ENCODE measurements around the gene CFAP77. TPM values are rescaled to one million over a fixed set of nuclear protein-coding genes. Genes with fewer than 3 reads are reported as not detected.

Gene CFAP77
- total RNA-seq, 1 donor from 2014 or later: 0.43 TPM

DNA sequence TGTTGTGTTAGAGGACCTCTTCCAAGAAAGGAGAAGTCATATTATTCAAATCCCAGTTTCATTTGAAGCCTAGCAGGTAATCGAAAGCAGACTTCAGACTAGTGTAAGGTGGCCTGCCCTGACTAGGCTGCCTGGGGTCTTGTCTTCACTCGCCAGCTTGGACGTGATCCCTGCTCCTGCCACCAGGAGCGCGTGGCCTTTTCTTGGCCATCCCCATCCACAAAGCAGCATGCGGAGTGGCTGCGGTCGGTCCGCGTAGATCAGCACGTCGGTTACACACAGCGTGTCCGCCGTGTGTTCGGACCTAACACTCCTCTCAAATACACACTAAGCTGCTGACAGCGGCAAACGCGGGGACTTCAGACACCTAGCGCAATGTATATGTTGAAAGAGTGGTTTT is 37.3 kb downstream of the CFAP77 start:
- Mint-ChIP-seq H3K27me3 (peaks cover 25% of the 10 kb centered on the region), H3K27ac (no peak overlapping the region), H3K36me3 (ENCODE audit: insufficient read depth) (no peaks in the 10 kb centered on the region)

DNA sequence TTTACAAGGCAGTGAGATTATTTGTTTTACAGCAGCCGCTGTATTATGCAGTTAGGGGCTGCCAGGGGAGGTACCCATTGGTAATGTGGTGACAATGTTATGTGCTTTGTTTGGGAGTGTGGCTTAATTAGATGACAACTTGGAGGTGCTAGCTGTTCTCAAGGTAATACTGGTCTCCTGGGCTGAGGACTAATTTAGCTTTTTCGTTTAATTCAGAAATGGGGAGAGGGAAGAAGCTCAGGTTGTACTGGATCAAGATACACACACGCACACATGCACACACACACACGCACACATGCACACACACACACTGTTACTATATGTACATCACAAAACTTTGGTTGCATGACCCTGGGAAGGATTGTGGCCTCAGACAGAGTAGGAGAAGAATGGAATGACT is 37.9 kb downstream of the CFAP77 start:
- H3K36me3 Mint-ChIP-seq (ENCODE audit: insufficient read depth): no peaks in the 10 kb centered on the region
- H3K27me3 Mint-ChIP-seq: peaks cover 25% of the 10 kb centered on the region
- no peaks in the 10 kb centered on the region for H3K9me3 Mint-ChIP-seq (ENCODE audit: low read depth)
- no peaks in the 10 kb centered on the region for H3K4me1 Mint-ChIP-seq (ENCODE audit: low read depth)
- H3K27ac Mint-ChIP-seq: no peak overlapping the region
- no peak for DNase-seq (ENCODE audit: low spot score, unreplicated experiment)
- no peak overlapping the region for H3K4me3 Mint-ChIP-seq (ENCODE audit: low read depth)
- TF ChIP-seq, protein P1, sequence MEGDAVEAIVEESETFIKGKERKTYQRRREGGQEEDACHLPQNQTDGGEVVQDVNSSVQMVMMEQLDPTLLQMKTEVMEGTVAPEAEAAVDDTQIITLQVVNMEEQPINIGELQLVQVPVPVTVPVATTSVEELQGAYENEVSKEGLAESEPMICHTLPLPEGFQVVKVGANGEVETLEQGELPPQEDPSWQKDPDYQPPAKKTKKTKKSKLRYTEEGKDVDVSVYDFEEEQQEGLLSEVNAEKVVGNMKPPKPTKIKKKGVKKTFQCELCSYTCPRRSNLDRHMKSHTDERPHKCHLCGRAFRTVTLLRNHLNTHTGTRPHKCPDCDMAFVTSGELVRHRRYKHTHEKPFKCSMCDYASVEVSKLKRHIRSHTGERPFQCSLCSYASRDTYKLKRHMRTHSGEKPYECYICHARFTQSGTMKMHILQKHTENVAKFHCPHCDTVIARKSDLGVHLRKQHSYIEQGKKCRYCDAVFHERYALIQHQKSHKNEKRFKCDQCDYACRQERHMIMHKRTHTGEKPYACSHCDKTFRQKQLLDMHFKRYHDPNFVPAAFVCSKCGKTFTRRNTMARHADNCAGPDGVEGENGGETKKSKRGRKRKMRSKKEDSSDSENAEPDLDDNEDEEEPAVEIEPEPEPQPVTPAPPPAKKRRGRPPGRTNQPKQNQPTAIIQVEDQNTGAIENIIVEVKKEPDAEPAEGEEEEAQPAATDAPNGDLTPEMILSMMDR (IDR thresholded peaks at IDR 0.05; ENCODE audit: unreplicated experiment): no peak

More for the DNA sequence above, 37.3 kb downstream of the CFAP77 start:
- DNase-seq (ENCODE audit: low spot score, unreplicated experiment): peak; percentile 31
- Mint-ChIP-seq H3K9me3 (ENCODE audit: low read depth) (no peaks in the 10 kb centered on the region), H3K4me3 (ENCODE audit: low read depth) (no peak overlapping the region), H3K4me1 (ENCODE audit: low read depth) (no peaks in the 10 kb centered on the region)
- TF ChIP-seq, protein P1 (IDR thresholded peaks at IDR 0.05; ENCODE audit: unreplicated experiment): peak; percentile 62

DNA sequence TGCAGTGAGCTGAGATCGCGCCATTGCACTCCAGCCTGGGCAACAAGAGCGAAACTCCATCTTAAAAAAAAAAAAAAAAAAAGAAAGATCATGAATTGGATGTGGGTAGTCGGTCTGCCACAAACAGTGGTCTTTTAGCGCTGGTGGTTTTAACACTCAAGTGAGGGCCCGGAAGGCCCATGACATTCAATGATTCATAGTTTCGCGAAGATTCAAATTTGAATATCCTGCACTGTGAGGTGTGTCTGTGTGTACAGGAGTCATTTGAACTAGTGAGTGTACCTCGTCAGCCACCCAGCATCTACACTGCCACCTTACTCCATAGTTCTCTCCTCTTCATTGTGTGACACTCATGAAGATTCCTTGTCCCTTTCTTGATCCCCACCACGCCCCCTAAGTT is 41.3 kb downstream of the CFAP77 start:
- H3K4me3 Mint-ChIP-seq (ENCODE audit: low read depth): no peak overlapping the region

DNA sequence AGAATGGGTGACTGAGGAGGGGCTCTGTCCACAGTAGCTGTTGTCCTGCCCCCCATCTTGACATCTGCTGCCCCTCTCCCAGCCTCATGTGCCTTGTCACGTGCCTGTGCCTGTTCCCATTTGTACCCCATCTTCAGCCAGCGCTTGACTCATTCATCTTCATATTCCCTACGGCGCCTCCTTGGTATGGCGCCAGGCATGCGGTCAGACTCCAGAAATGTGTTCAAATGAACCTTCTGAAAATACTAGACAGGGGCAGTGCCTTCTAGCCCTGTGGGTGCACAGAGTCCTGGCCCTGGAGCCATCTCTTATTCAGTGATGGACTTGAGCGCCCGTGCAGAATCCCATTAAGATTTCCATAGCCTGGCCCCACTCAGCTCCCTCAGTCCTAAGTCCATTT is 46.2 kb downstream of the CFAP77 start:
- DNase-seq (ENCODE audit: low spot score, unreplicated experiment): no peak
- Mint-ChIP-seq H3K27me3 (peaks cover 12% of the 10 kb centered on the region), H3K9me3 (ENCODE audit: low read depth) (no peaks in the 10 kb centered on the region), H3K27ac (no peak overlapping the region), H3K36me3 (ENCODE audit: insufficient read depth) (no peaks in the 10 kb centered on the region), H3K4me3 (ENCODE audit: low read depth) (no peak overlapping the region), H3K4me1 (ENCODE audit: low read depth) (no peaks in the 10 kb centered on the region)
- TF ChIP-seq, protein P1 (IDR thresholded peaks at IDR 0.05; ENCODE audit: unreplicated experiment): no peak

More for the DNA sequence above, 41.3 kb downstream of the CFAP77 start:
- H3K4me1 Mint-ChIP-seq (ENCODE audit: low read depth): no peaks in the 10 kb centered on the region
- TF ChIP-seq, protein P1 (IDR thresholded peaks at IDR 0.05; ENCODE audit: unreplicated experiment): no peak
- H3K27me3 Mint-ChIP-seq: peaks cover 25% of the 10 kb centered on the region
- no peak overlapping the region for H3K27ac Mint-ChIP-seq
- H3K9me3 Mint-ChIP-seq (ENCODE audit: low read depth): no peaks in the 10 kb centered on the region
- no peak for DNase-seq (ENCODE audit: low spot score, unreplicated experiment)
- H3K36me3 Mint-ChIP-seq (ENCODE audit: insufficient read depth): no peaks in the 10 kb centered on the region

DNA sequence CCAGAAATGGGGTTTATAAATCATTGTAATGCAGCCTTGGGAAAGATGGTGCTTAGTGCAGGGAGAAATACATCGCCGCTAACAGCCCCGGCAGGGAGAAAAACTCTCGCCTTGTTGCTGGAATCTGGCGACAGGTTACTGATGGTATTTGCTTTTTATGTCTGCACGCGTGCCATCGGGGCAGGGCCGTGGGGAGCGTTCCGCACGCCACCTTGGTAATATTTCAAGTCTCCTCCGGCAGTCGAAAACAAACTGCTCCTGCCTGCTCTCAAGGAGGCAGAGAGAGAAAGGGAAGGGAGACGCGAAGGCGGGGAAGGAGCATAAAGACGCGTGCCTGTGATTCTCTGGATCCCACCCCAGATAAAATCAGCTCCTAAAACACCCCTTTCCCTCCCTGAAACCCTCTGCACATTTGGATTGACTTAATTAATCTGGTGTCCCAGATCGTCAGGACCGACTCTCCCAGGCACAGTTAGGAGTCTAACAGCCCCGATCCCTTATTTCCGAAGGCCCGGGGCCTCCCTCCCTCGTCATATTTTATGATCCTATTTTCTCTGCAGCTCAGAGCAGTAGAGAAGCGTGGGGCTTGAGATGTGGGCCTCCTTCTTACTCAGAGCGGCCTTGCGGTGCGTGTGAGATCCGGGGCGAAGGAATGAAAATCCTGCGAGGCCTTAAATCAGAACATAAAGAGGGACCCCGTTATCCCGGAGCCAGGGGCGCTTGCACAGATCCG is 47.7 kb downstream of the CFAP77 start:
- no peaks in the 10 kb centered on the region for H3K36me3 Mint-ChIP-seq (ENCODE audit: insufficient read depth)
- DNase-seq (ENCODE audit: low spot score, unreplicated experiment): no peak
- TF ChIP-seq, protein P1 (IDR thresholded peaks at IDR 0.05; ENCODE audit: unreplicated experiment): no peak
- H3K27ac Mint-ChIP-seq: no peak overlapping the region
- peaks cover 7% of the 10 kb centered on the region for H3K27me3 Mint-ChIP-seq
- H3K4me3 Mint-ChIP-seq (ENCODE audit: low read depth): no peak overlapping the region
- H3K4me1 Mint-ChIP-seq (ENCODE audit: low read depth): no peaks in the 10 kb centered on the region
- no peaks in the 10 kb centered on the region for H3K9me3 Mint-ChIP-seq (ENCODE audit: low read depth)

Measured in progenitor cell of endocrine pancreas (in vitro differentiated cells).